LNCaP clone FGC (cell line): ENCODE data around the gene PDE2A.

Experiments used
- DNase-seq: peaks from one replicate; pipeline ENCODE4 v3.0.0-alpha.2; 2011; ENCODE audit warnings: low read depth
- H3K4me3 ChIP-seq: 2 replicates; pipeline ENCODE4 v1.5.1; 2011; ENCODE audit warnings: mild to moderate bottlenecking, low read depth, low read length, control low read depth
- CTCF ChIP-seq: IDR thresholded peaks from 2 replicates; pipeline ENCODE4 v1.5.1; 2012; ENCODE audit warnings: mild to moderate bottlenecking; ENCODE audit not compliant: control insufficient read depth, insufficient read depth; ENCODE audit errors: extremely low read depth

PDE2A gene

GRCh38 chr11:72685560-72686480 lies 11.6 kb upstream of the PDE2A start:
- no peak overlapping the region for H3K4me3 ChIP-seq
- no peak for TF ChIP-seq CTCF

GRCh38 chr11:72684236-72684912 lies 10.2 kb upstream of the PDE2A start:
- DNase-seq: no peak
- H3K4me3 ChIP-seq: no peak overlapping the region
- peak; percentile 64 for TF ChIP-seq CTCF

More at GRCh38 chr11:72685560-72686480, 11.6 kb upstream of the PDE2A start:
- DNase-seq: no peak

GRCh38 chr11:72683782-72684200 lies 9.6 kb upstream of the PDE2A start:
- no peak for DNase-seq
- peak; percentile 95 for TF ChIP-seq CTCF

GRCh38 chr11:72682858-72683243 lies 8.6 kb upstream of the PDE2A start:
- TF ChIP-seq CTCF: no peak
- no peak for DNase-seq
- no peak overlapping the region for H3K4me3 ChIP-seq

More at GRCh38 chr11:72683782-72684200, 9.6 kb upstream of the PDE2A start:
- H3K4me3 ChIP-seq: no peak overlapping the region

GRCh38 chr11:72682238-72682857 lies 8.1 kb upstream of the PDE2A start:
- H3K4me3 ChIP-seq: no peak overlapping the region
- DNase-seq: no peak
- no peak for TF ChIP-seq CTCF

GRCh38 chr11:72681226-72682153 lies 7.3 kb upstream of the PDE2A start:
- no peak for TF ChIP-seq CTCF
- H3K4me3 ChIP-seq: no peak overlapping the region
- DNase-seq: no peak
